ENCODE data around the gene KLHL15. TPM values are rescaled to one million over a fixed set of nuclear protein-coding genes. Genes with fewer than 3 reads are reported as not detected.

KLHL15 gene
- polyA plus RNA-seq, 3 donors = 3.2 to 24.4 (median 3.9) TPM

- Mint-ChIP-seq H3K9me3 (peaks cover 0 to 4% (median 0%) of the 10 kb centered on the region in 7 donors), H3K27me3 (ENCODE audit: low read depth in 3 of 3) (peaks cover 0 to 38% (median 0%) of the 10 kb centered on the region in 3 donors), H3K4me3 (no peak overlapping the region), H3K27ac (no peak overlapping the region), H3K4me1 (no peaks in the 10 kb centered on the region), H3K36me3 (peaks cover 13 to 15% of the 10 kb centered on the region in 2 donors)
- no peak for TF ChIP-seq CTCF (IDR thresholded peaks at IDR 0.05)
- peaks cover 0 to 49% of the 10 kb centered on the region in 2 donors for H3K27me3 ChIP-seq (ENCODE audit: control insufficient read depth in 2 of 2, insufficient read depth in 2 of 2, low read length in 2 of 2)
- no peaks in the 10 kb centered on the region for H3K79me2 ChIP-seq (ENCODE audit: insufficient read depth, low read length)
- H3K4me1 ChIP-seq (ENCODE audit: control insufficient read depth in 1 of 2, insufficient read depth in 2 of 2, low read length in 2 of 2) = no peaks in the 10 kb centered on the region
- WGBS (ENCODE audit: insufficient coverage) = no CpG with 5 or more reads among the region's 4 CpGs
- peaks cover 2 to 17% of the 10 kb centered on the region in 2 donors for H3K36me3 ChIP-seq (replicated peaks in 1 of 2; ENCODE audit: control insufficient read depth in 1 of 2, insufficient read depth in 2 of 2, low read length in 2 of 2)
- no peak overlapping the region for H3K27ac ChIP-seq (ENCODE audit: low read depth in 1 of 2, low read length in 2 of 2)
- DNase-seq = no peak
- H3K4me2 ChIP-seq (replicated peaks; ENCODE audit: extremely low read depth, low read length, poor library complexity, severe bottlenecking) = no peak overlapping the region
- no peaks in the 10 kb centered on the region for H3K9me3 ChIP-seq (replicated peaks in 1 of 2; ENCODE audit: control insufficient read depth in 1 of 2, insufficient read depth in 1 of 2, low read length in 2 of 2)
- H4K20me1 ChIP-seq (ENCODE audit: insufficient read depth, low read length) = no peaks in the 10 kb centered on the region
- H3K4me3 ChIP-seq (replicated peaks in 1 of 3; ENCODE audit: low read depth in 2 of 3, low read length in 3 of 3) = no peak overlapping the region
- no peak overlapping the region for H2AFZ ChIP-seq (ENCODE audit: insufficient read depth, low read depth, low read length, poor library complexity, severe bottlenecking)
- intact Hi-C loops (cut with micrococcal nuclease) = no loop called here
- no peak overlapping the region for H3K9ac ChIP-seq (ENCODE audit: insufficient read depth, low read length, poor library complexity, severe bottlenecking)
Measured at GRCh38 chrX:23981222-23981621, 45.8 kb downstream of the KLHL15 start.

- Histone ChIP-seq H3K79me2 (ENCODE audit: insufficient read depth, low read length) (no peaks in the 10 kb centered on the region), H4K20me1 (ENCODE audit: insufficient read depth, low read length) (no peaks in the 10 kb centered on the region), H2AFZ (ENCODE audit: insufficient read depth, low read depth, low read length, poor library complexity, severe bottlenecking) (no peak overlapping the region), H3K9ac (ENCODE audit: insufficient read depth, low read length, poor library complexity, severe bottlenecking) (no peak overlapping the region), H3K4me3 (replicated peaks in 1 of 3; ENCODE audit: low read depth in 2 of 3, low read length in 3 of 3) (no peak overlapping the region), H3K27me3 (ENCODE audit: control insufficient read depth in 2 of 2, insufficient read depth in 2 of 2, low read length in 2 of 2) (peaks cover 0 to 44% of the 10 kb centered on the region in 2 donors), H3K4me1 (ENCODE audit: control insufficient read depth in 1 of 2, insufficient read depth in 2 of 2, low read length in 2 of 2) (no peaks in the 10 kb centered on the region), H3K4me2 (replicated peaks; ENCODE audit: extremely low read depth, low read length, poor library complexity, severe bottlenecking) (no peak overlapping the region), H3K36me3 (replicated peaks in 1 of 2; ENCODE audit: control insufficient read depth in 1 of 2, insufficient read depth in 2 of 2, low read length in 2 of 2) (peaks cover 0 to 10% of the 10 kb centered on the region in 2 donors), H3K27ac (ENCODE audit: low read depth in 1 of 2, low read length in 2 of 2) (no peak overlapping the region), H3K9me3 (replicated peaks in 1 of 2; ENCODE audit: control insufficient read depth in 1 of 2, insufficient read depth in 1 of 2, low read length in 2 of 2) (no peaks in the 10 kb centered on the region)
- Mint-ChIP-seq H3K27me3 (ENCODE audit: low read depth in 3 of 3) (peaks cover 0 to 41% (median 0%) of the 10 kb centered on the region in 3 donors), H3K36me3 (peaks cover 11 to 12% of the 10 kb centered on the region in 2 donors), H3K9me3 (peaks cover 0 to 4% (median 2%) of the 10 kb centered on the region in 7 donors), H3K4me3 (no peak overlapping the region), H3K27ac (no peak overlapping the region), H3K4me1 (no peaks in the 10 kb centered on the region)
- WGBS (ENCODE audit: insufficient coverage) = 100% methylated on average over 1 of the region's 5 CpGs
- no peak for DNase-seq
- no peak for TF ChIP-seq CTCF (IDR thresholded peaks at IDR 0.05)
- intact Hi-C loops (cut with micrococcal nuclease) = no loop called here
Measured at GRCh38 chrX:23980011-23980441, 47.0 kb downstream of the KLHL15 start.
